Measurements from ENCODE around the gene MACROD2. TPM values are rescaled to one million over a fixed set of nuclear protein-coding genes. Genes with fewer than 3 reads are reported as not detected.

Gene MACROD2
- total RNA-seq, 1 donor from 2014 or later = 3.5 TPM

DNA sequence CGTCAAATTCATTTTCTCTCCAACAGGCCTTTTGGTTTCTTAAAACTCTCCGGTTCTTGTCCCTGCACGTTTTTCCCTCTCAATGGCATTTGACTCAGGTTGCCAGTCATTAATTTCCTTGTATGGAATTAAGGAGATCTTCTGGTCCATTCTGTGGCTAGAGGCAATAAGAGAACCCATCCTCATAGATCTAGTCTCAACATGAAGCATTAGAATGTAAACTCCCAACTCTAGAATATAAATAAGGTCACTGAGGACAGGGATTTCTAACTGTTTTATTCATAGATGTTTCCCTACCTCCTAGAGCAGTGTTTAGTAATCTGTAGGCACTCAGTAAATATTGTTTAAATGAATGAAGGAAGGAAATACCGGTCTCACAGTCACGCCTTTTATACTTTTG, 527.3 kb downstream of the MACROD2 start:
- no peaks in the 10 kb centered on the region for H3K36me3 ChIP-seq
- intact Hi-C loops (cut with DNase I) = no loop called here
- H3K27me3 ChIP-seq = no peaks in the 10 kb centered on the region
- no peak for DNase-seq (ENCODE audit: low spot score in 2 of 2)
- TF ChIP-seq, protein P1, sequence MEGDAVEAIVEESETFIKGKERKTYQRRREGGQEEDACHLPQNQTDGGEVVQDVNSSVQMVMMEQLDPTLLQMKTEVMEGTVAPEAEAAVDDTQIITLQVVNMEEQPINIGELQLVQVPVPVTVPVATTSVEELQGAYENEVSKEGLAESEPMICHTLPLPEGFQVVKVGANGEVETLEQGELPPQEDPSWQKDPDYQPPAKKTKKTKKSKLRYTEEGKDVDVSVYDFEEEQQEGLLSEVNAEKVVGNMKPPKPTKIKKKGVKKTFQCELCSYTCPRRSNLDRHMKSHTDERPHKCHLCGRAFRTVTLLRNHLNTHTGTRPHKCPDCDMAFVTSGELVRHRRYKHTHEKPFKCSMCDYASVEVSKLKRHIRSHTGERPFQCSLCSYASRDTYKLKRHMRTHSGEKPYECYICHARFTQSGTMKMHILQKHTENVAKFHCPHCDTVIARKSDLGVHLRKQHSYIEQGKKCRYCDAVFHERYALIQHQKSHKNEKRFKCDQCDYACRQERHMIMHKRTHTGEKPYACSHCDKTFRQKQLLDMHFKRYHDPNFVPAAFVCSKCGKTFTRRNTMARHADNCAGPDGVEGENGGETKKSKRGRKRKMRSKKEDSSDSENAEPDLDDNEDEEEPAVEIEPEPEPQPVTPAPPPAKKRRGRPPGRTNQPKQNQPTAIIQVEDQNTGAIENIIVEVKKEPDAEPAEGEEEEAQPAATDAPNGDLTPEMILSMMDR (IDR thresholded peaks at IDR 0.05) = no peak
- no peak overlapping the region for H3K4me3 ChIP-seq
- no peak overlapping the region for H3K27ac ChIP-seq
- H3K4me1 ChIP-seq = no peaks in the 10 kb centered on the region
- H3K9me3 ChIP-seq = no peaks in the 10 kb centered on the region

DNA sequence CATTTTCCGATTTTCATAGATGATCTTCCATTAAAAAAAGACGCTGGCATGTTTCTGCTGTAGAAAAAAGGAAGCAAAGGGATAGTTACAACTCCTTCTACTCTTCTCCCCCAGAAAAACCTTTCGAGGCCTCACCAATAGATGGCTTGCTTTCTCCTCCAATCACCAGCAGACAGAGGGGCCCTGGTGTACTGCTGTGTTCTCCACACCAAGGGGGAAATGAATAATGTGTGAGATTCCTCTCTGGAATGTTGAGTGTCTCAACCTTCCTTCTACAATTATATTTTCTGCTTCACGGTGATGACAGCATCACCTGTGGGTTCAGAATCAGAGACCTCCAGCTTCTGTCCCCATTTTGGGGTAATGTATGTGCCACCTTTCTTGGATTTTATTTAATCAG, 527.8 kb downstream of the MACROD2 start:
- TF ChIP-seq, protein P1 (IDR thresholded peaks at IDR 0.05) = no peak
- Histone ChIP-seq H3K9me3 (no peaks in the 10 kb centered on the region), H3K27ac (no peak overlapping the region), H3K4me3 (no peak overlapping the region), H3K4me1 (no peaks in the 10 kb centered on the region), H3K36me3 (no peaks in the 10 kb centered on the region), H3K27me3 (no peaks in the 10 kb centered on the region)
- intact Hi-C loops (cut with DNase I) = no loop called here
- DNase-seq (ENCODE audit: low spot score in 2 of 2) = no peak

DNA sequence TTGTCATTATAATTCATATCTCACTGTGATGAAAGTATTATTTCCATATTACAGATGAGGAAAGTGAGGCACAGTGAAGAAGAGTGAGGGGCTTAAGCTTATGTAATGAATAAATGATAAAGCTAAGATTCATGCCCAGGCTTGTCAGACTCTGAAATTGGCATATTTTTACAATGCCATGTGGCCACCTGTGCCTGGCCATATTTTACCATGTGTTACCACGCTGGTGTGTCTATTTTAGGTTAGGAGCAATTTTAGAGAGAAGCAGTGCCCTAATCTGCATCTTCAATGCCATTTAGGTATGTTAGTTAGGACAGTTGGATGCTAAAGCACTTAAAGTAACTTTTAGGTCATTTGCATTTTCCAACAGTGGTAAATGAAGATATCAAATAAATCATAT, 530.1 kb downstream of the MACROD2 start:
- intact Hi-C loops (cut with DNase I) = no loop called here
- DNase-seq (ENCODE audit: low spot score in 2 of 2) = no peak
- TF ChIP-seq, protein P1 (IDR thresholded peaks at IDR 0.05) = no peak

DNA sequence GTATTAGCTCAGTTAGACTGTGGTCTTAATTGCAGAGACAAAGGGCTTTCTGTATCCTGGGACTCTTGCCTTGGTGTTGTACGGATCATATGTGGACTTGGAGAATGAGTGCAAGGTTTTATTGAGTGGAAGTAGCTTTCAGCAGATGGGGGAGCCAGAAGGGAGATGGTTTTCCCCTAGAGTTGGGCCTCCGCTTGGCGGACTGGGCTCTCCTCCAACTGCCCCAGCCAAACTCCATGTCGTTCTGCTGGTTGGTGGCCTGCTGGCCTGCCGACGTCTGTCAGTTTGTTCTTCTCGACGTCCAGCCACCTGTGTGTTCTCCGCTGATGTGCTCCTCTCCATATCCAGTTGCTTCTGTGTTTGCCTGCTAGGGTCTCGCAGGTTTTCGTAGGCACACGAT, 531.6 kb downstream of the MACROD2 start:
- Histone ChIP-seq H3K36me3 (no peaks in the 10 kb centered on the region), H3K4me1 (no peaks in the 10 kb centered on the region), H3K9me3 (no peaks in the 10 kb centered on the region), H3K27ac (no peak overlapping the region), H3K4me3 (no peak overlapping the region), H3K27me3 (no peaks in the 10 kb centered on the region)
- intact Hi-C loops (cut with DNase I) = no loop called here
- TF ChIP-seq, protein P1 (IDR thresholded peaks at IDR 0.05) = no peak
- no peak for DNase-seq (ENCODE audit: low spot score in 2 of 2)

More for the DNA sequence above, 530.1 kb downstream of the MACROD2 start:
- no peaks in the 10 kb centered on the region for H3K9me3 ChIP-seq
- H3K27ac ChIP-seq = no peak overlapping the region
- H3K4me3 ChIP-seq = no peak overlapping the region
- no peaks in the 10 kb centered on the region for H3K4me1 ChIP-seq
- H3K36me3 ChIP-seq = no peaks in the 10 kb centered on the region
- no peaks in the 10 kb centered on the region for H3K27me3 ChIP-seq

DNA sequence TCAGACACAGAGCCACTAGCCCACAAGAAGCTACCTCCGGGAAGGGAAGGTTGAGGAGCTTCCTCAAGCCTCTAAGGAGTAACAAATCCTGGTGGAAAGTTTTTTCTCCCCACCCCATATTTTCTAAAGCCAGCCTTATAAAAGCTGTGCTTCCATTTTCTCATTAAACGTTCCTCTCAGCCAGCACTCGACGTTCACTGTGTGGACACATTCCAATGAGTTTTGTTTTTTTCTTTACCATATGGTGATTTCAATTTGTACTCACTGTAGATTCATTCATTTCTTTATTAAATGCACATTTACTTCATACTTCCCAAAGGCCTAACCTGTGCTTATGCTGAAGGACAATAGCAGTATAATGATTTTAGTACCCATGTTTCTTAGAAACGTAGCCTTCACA, 536.5 kb downstream of the MACROD2 start:
- Histone ChIP-seq H3K36me3 (no peaks in the 10 kb centered on the region), H3K27ac (no peak overlapping the region), H3K27me3 (no peaks in the 10 kb centered on the region), H3K9me3 (no peaks in the 10 kb centered on the region), H3K4me1 (no peaks in the 10 kb centered on the region), H3K4me3 (no peak overlapping the region)
- intact Hi-C loops (cut with DNase I) = no loop called here
- no peak for DNase-seq (ENCODE audit: low spot score in 2 of 2)
- TF ChIP-seq, protein P1 (IDR thresholded peaks at IDR 0.05) = no peak

DNA sequence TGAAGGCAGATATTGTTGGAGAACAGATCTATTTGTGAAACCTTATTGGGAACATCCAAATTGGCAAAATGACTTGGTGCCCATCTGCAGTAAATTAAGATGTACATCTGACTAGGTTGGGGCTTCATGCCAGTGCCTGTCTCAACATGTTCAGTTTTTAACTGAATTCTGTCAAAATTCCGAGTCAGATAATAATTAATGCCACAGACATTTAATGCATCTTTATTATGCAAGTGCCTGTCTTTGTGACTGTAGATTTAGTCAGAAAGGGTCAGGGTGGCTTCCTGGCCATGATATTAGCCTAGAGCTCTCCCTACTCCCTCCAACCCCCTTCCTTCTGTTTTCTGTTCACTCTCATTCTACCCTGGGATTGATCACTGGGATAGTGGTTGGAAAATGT, 541.4 kb downstream of the MACROD2 start:
- no peaks in the 10 kb centered on the region for H3K27me3 ChIP-seq
- DNase-seq (ENCODE audit: low spot score in 2 of 2) = no peak
- intact Hi-C loops (cut with DNase I) = no loop called here
- no peaks in the 10 kb centered on the region for H3K4me1 ChIP-seq
- H3K9me3 ChIP-seq = no peaks in the 10 kb centered on the region
- TF ChIP-seq, protein P1 (IDR thresholded peaks at IDR 0.05) = no peak
- no peaks in the 10 kb centered on the region for H3K36me3 ChIP-seq
- H3K27ac ChIP-seq = no peak overlapping the region
- H3K4me3 ChIP-seq = no peak overlapping the region
